Breast epithelium (tissue), 3 donors: ENCODE measurements around the gene FPR2.

ENCODE experiments used
- POLR2A ChIP-seq: fragments of 450-650 bp; IDR thresholded peaks from one replicate; pipeline ENCODE4 v1.6.1; 2016; ENCODE audit warnings: antibody characterized with exemption, mild to moderate bottlenecking, moderate library complexity
- POLR2AphosphoS5 ChIP-seq, 3 donors: sonication (generic); formaldehyde crosslinking; IDR thresholded peaks; one replicate each; pipeline ENCODE4 v1.6.1; 2017; ENCODE audit warnings: antibody characterized with exemption in 3 of 3
- TF ChIP-seq, protein P1 (sequence below), 3 donors: fragments of 450-650 bp; IDR thresholded peaks; one replicate each; pipeline ENCODE4 v1.5.1; 2016 to 2017; ENCODE audit warnings: antibody characterized with exemption in 3 of 3, mild to moderate bottlenecking in 3 of 3, moderate library complexity in 3 of 3

DNA sequence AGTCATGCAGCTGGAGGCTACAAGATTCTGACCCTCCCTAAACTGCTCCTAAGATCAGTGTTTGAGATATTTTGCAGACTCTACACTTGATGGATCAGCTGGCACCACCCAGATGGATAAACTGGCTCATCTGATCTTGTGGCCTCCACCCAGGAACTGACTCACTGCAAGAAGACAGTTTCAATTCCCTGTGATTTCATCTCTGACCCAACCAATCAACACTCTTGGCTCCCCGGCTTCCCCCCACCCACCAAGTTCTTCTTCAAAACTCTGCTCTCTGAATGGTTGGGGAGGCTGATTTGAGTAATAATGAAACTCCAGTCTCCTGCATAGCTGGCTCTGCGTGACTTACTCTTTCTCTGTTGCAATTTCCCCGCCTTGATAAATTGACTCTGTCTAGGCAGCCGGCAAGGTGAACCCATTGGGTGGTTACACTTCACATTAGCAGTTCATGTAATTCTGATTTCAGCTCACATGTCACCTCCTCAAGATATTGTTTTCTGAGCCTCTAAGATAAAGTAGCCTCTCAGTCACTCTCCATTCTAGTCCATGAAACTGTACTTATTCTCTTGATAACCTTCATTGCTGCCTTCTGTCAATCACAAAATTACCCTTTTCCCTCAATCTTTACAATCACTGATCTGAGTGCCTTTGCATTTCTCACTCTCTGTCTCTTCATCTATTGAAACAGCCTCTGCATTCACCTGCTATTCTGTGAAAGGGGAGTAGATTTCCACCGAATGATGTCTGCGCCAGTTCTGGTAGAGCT lies 24.1 kb downstream of the FPR2 start:
- no peak for TF ChIP-seq POLR2AphosphoS5 (IDR thresholded peaks at IDR 0.05)
- TF ChIP-seq, protein P1, sequence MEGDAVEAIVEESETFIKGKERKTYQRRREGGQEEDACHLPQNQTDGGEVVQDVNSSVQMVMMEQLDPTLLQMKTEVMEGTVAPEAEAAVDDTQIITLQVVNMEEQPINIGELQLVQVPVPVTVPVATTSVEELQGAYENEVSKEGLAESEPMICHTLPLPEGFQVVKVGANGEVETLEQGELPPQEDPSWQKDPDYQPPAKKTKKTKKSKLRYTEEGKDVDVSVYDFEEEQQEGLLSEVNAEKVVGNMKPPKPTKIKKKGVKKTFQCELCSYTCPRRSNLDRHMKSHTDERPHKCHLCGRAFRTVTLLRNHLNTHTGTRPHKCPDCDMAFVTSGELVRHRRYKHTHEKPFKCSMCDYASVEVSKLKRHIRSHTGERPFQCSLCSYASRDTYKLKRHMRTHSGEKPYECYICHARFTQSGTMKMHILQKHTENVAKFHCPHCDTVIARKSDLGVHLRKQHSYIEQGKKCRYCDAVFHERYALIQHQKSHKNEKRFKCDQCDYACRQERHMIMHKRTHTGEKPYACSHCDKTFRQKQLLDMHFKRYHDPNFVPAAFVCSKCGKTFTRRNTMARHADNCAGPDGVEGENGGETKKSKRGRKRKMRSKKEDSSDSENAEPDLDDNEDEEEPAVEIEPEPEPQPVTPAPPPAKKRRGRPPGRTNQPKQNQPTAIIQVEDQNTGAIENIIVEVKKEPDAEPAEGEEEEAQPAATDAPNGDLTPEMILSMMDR (IDR thresholded peaks at IDR 0.05) = no peak
- no peak for TF ChIP-seq POLR2A
